ENCODE data around the gene DYRK3. TPM values are rescaled to one million over a fixed set of nuclear protein-coding genes. Genes with fewer than 3 reads are reported as not detected.

The DYRK3 gene
- polyA plus RNA-seq, 1 donor (not counting 4 experiments of a cell fraction or from before 2014, with no cell fraction given) = 15.0 TPM

GRCh38 chr1:206596319-206596666, 39.0 kb upstream of the DYRK3 start:
- TF ChIP-seq, protein P1, sequence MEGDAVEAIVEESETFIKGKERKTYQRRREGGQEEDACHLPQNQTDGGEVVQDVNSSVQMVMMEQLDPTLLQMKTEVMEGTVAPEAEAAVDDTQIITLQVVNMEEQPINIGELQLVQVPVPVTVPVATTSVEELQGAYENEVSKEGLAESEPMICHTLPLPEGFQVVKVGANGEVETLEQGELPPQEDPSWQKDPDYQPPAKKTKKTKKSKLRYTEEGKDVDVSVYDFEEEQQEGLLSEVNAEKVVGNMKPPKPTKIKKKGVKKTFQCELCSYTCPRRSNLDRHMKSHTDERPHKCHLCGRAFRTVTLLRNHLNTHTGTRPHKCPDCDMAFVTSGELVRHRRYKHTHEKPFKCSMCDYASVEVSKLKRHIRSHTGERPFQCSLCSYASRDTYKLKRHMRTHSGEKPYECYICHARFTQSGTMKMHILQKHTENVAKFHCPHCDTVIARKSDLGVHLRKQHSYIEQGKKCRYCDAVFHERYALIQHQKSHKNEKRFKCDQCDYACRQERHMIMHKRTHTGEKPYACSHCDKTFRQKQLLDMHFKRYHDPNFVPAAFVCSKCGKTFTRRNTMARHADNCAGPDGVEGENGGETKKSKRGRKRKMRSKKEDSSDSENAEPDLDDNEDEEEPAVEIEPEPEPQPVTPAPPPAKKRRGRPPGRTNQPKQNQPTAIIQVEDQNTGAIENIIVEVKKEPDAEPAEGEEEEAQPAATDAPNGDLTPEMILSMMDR (optimal IDR thresholded peaks at IDR 0.05 in 1 of 3, IDR thresholded peaks at IDR 0.05 in 1 of 3, conservative IDR thresholded peaks at IDR 0.05 in 1 of 3; ENCODE audit: extremely low read depth in 1 of 3, insufficient read depth in 2 of 3, low read length in 3 of 3) = no peak
- no peak for TF ChIP-seq EZH2 (IDR thresholded peaks at IDR 0.05; ENCODE audit: low read length)
- dilution Hi-C loops (cut with MboI; ENCODE audit: extremely low pct_ligation_motif_present, low sequenced_read_pairs) = no loop called here
- Histone ChIP-seq H3K9me1 (ENCODE audit: control insufficient read depth, extremely low read depth, insufficient read depth, low read length) (no peaks in the 10 kb centered on the region), H4K20me1 (ENCODE audit: control insufficient read depth, extremely low read depth, insufficient read depth, low read length) (no peaks in the 10 kb centered on the region), H3K4me1 (ENCODE audit: control insufficient read depth, extremely low read depth, insufficient read depth, low read length) (peaks cover under 1% of the 10 kb centered on the region), H3K4me3 (ENCODE audit: control insufficient read depth in 2 of 3, extremely low read depth in 1 of 3, insufficient read depth in 2 of 3, low read depth in 1 of 3, low read length in 3 of 3) (no peak overlapping the region), H3K9ac (ENCODE audit: control insufficient read depth, extremely low read depth, insufficient read depth, low read length) (no peak overlapping the region), H2AFZ (ENCODE audit: control insufficient read depth, low read length) (no peak overlapping the region), H3K27ac (ENCODE audit: control insufficient read depth, insufficient read depth, low read length) (no peak overlapping the region), H3K79me2 (ENCODE audit: control insufficient read depth, insufficient read depth, low read length) (no peaks in the 10 kb centered on the region), H3K36me3 (ENCODE audit: control insufficient read depth in 2 of 2, extremely low read depth in 1 of 2, insufficient read depth in 2 of 2, low read length in 2 of 2) (peaks cover 30 to 38% of the 10 kb centered on the region in 2 experiments), H3K4me2 (ENCODE audit: control insufficient read depth, extremely low read depth, insufficient read depth, low read depth, low read length) (no peak overlapping the region), H3K27me3 (ENCODE audit: control insufficient read depth, extremely low read depth, insufficient read depth, low read length) (no peaks in the 10 kb centered on the region), H3K9me3 (ENCODE audit: control insufficient read depth, low read depth, low read length) (no peaks in the 10 kb centered on the region)
- no peak for FAIRE-seq
- no peak for DNase-seq (ENCODE audit: low read depth, low spot score)

DNA sequence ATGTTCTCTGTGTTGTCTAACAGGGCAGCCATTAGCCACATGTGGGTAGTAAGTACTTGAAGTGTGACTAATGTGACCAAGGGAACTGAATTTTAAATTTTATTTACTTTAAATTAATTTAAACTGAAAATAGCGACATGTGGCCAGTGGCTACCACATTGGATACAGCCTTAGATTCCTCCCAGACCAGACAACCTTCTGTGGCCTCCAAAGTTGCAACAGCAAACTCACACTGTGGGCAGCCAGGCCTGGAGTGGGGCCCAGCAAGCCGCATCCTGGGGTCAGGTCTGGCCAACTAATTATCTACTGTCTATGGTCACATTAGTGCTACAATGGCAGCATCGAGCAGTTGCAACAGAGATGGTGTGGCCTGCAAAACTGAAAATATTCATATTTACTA, 34.8 kb upstream of the DYRK3 start:
- no peaks in the 10 kb centered on the region for H3K27me3 ChIP-seq (ENCODE audit: control insufficient read depth, extremely low read depth, insufficient read depth, low read length)
- DNase-seq (ENCODE audit: low read depth, low spot score) (no peak), FAIRE-seq (no peak)
- TF ChIP-seq, protein P1 (optimal IDR thresholded peaks at IDR 0.05 in 1 of 3, IDR thresholded peaks at IDR 0.05 in 1 of 3, conservative IDR thresholded peaks at IDR 0.05 in 1 of 3; ENCODE audit: extremely low read depth in 1 of 3, insufficient read depth in 2 of 3, low read length in 3 of 3) = no peak
- TF ChIP-seq EZH2 (IDR thresholded peaks at IDR 0.05; ENCODE audit: low read length) = no peak
- no peaks in the 10 kb centered on the region for H3K79me2 ChIP-seq (ENCODE audit: control insufficient read depth, insufficient read depth, low read length)
- dilution Hi-C loops (cut with MboI; ENCODE audit: extremely low pct_ligation_motif_present, low sequenced_read_pairs) = no loop called here
- no peak overlapping the region for H3K4me3 ChIP-seq (ENCODE audit: control insufficient read depth in 2 of 3, extremely low read depth in 1 of 3, insufficient read depth in 2 of 3, low read depth in 1 of 3, low read length in 3 of 3)
- no peaks in the 10 kb centered on the region for H3K4me1 ChIP-seq (ENCODE audit: control insufficient read depth, extremely low read depth, insufficient read depth, low read length)
- no peak overlapping the region for H2AFZ ChIP-seq (ENCODE audit: control insufficient read depth, low read length)
- no peaks in the 10 kb centered on the region for H4K20me1 ChIP-seq (ENCODE audit: control insufficient read depth, extremely low read depth, insufficient read depth, low read length)
- no peak overlapping the region for H3K27ac ChIP-seq (ENCODE audit: control insufficient read depth, insufficient read depth, low read length)
- no peak overlapping the region for H3K9ac ChIP-seq (ENCODE audit: control insufficient read depth, extremely low read depth, insufficient read depth, low read length)
- no peaks in the 10 kb centered on the region for H3K9me1 ChIP-seq (ENCODE audit: control insufficient read depth, extremely low read depth, insufficient read depth, low read length)
- no peaks in the 10 kb centered on the region for H3K9me3 ChIP-seq (ENCODE audit: control insufficient read depth, low read depth, low read length)
- H3K36me3 ChIP-seq (ENCODE audit: control insufficient read depth in 2 of 2, extremely low read depth in 1 of 2, insufficient read depth in 2 of 2, low read length in 2 of 2) = peaks cover 42 to 53% of the 10 kb centered on the region in 2 experiments
- no peak overlapping the region for H3K4me2 ChIP-seq (ENCODE audit: control insufficient read depth, extremely low read depth, insufficient read depth, low read depth, low read length)

All from keratinocyte (primary cell).